Measurements from ENCODE around the gene GNAQ.
"Not testable (repeated sequence)": the region's sequence is repeated elsewhere in the genome, so short reads cannot be mapped to it uniquely, and the experiment has no call there.

The GNAQ gene

GRCh38 chr9:77710316-77710715 lies 321.3 kb downstream of the GNAQ start:
- no peak for DNase-seq (ENCODE audit: low spot score)
- Histone ChIP-seq H3K4me3 (no peak overlapping the region), H3K27ac (no peak overlapping the region)
- TF ChIP-seq CTCF (IDR thresholded peaks at IDR 0.05), result no peak

- Histone ChIP-seq H3K4me3 (no peak overlapping the region), H3K27ac (no peak overlapping the region)
- DNase-seq (ENCODE audit: low spot score), result no peak
- TF ChIP-seq CTCF (IDR thresholded peaks at IDR 0.05), result no peak
Measured at GRCh38 chr9:77708064-77708815, 323.4 kb downstream of the GNAQ start.

GRCh38 chr9:77707383-77708063 lies 324.1 kb downstream of the GNAQ start:
- TF ChIP-seq CTCF (IDR thresholded peaks at IDR 0.05), result no peak
- DNase-seq (ENCODE audit: low spot score), result peak; percentile 80
- H3K4me3 ChIP-seq, result no peak overlapping the region
- peak overlapping the region in 1 of 2 donors; percentile 19 for H3K27ac ChIP-seq

GRCh38 chr9:77705636-77706035 lies 326.0 kb downstream of the GNAQ start:
- TF ChIP-seq CTCF (IDR thresholded peaks at IDR 0.05), result no peak
- no peak for DNase-seq (ENCODE audit: low spot score)
- Histone ChIP-seq H3K4me3 (no peak overlapping the region), H3K27ac (no peak overlapping the region)

- not testable (repeated sequence) for H3K27ac ChIP-seq; DNase-seq (ENCODE audit: low spot score); H3K4me3 ChIP-seq
Measured at GRCh38 chr9:77702521-77703390, 328.9 kb downstream of the GNAQ start.

GRCh38 chr9:77697238-77697984 lies 334.2 kb downstream of the GNAQ start:
- Histone ChIP-seq H3K27ac (no peak overlapping the region), H3K4me3 (no peak overlapping the region)
- no peak for DNase-seq (ENCODE audit: low spot score)
- TF ChIP-seq CTCF (IDR thresholded peaks at IDR 0.05), result no peak

- DNase-seq (ENCODE audit: low spot score); H3K27ac ChIP-seq; H3K4me3 ChIP-seq: not testable (repeated sequence)
Measured at GRCh38 chr9:77690723-77691122, 340.9 kb downstream of the GNAQ start.

GRCh38 chr9:77690119-77690518 lies 341.5 kb downstream of the GNAQ start:
- H3K27ac ChIP-seq; H3K4me3 ChIP-seq; DNase-seq (ENCODE audit: low spot score): not testable (repeated sequence)

GRCh38 chr9:77687737-77688136 lies 343.9 kb downstream of the GNAQ start:
- not testable (repeated sequence) for H3K27ac ChIP-seq; H3K4me3 ChIP-seq; DNase-seq (ENCODE audit: low spot score)
